G401.6 (cell line): ENCODE measurements around the gene AP2B1.
A peak's percentile ranks its signal among the peaks of the same experiment; 100 is the strongest.
"Not testable (repeated sequence)": the region's sequence is repeated elsewhere in the genome, so short reads cannot be mapped to it uniquely, and the experiment has no call there.

Experiments used
- FAIRE-seq: peaks from 2 replicates; lab custom pipeline; 2012; peaks lifted over from hg19 to GRCh38; lab: Jason Lieb, UNC

AP2B1 gene

DNA sequence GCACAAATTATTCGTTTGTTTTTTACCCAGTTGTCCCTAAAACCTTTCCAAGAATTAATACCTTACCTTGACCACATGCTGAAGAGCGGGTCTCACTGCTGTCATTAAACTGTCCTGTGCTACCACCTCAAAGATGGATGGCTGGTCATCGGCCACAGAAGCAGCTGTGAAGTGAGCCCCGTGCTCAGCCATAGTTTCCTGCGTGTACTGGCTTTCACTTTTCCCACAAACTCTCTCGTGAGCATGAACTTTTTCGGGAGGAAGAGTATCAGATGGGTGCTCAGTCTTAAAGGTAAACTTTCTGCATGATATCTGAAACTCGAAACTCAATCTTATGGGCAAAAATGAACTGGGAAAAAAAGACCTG, 9.3 kb upstream of the AP2B1 start:
- FAIRE-seq = no peak

DNA sequence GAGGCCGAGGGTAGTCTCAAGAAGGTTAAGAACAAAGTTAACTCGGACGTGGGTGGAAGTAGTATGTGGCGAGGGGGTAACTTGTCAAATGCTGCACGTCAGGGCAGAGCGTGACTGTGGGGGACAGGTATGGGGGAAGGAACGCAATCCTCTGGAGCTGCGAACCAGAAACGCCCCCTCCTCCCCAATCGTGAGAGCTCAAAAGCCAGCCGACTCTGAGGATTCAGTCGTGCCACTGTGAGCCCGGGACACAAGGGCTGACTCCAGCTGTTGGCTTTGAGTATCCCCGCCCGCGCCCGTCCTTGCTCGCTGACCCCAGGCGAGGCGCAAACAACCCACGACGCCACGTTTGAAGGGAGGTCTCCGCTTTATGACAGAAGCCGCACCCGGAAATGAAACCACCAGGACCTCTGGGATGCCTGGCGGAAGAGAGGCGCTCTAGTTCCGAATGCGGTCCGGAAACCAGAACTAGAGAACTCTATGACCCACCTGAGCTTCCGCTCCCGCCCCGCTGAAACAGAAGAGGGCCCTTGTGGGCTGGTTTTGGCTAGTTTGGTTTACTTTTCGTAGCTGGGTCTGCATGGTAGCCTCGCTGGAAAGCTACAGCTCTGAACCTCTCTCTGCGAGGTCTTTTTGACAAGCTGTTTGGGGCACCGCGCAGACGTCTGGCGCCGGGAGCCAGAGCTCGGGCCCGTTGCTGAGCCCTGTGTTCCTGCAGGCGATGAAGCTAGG, 8.8 kb upstream of the AP2B1 start, which contains the start of gene PEX12:
Gene PEX12 (minus strand): TSS at position 375 of the 732 bp plus-strand sequence. CDS start 550 bp downstream, outside the sequence.
- peak; percentile 97 for FAIRE-seq

DNA sequence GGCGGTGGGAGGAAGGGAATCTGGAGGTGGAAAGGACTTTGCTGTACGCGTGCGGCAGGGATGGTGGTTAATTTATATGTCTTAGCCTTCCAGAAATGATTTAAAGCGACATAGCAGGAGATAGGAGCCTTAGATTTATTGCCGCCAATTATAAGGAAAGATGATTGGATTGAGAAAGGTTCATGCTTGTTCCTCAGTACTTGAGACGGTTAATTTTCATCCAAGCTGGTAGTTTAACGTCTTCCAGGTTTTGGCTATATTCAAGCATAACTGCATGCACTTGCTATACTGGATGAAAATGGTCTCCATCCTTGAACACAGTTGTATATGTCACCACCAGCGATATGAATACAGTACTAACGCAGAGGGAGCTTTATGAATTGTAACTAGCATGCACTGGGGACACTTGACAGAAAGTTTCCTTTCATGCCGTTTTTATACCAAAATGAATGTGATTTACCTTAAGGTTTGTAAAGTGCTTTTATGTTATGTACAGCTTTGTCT, 8.1 kb upstream of the AP2B1 start:
- FAIRE-seq = no peak

DNA sequence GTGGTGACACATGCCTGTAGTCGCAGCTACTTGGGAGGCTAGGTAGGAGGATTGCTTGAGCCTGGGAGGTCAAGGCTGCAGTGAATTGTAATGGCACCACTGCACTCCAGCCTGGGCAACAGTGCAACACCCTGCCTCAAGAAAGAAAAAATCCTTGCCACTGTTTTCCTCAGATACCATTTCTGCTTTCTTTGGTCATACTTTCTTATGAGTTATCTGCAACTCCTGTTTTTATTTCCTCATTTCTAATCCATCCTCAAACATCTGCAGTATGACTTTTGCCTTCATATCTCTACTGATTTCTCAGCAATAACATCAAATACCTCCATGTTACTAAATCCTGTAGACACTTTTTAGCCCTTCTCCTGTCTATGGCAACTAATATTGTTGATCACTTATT, 3.1 kb upstream of the AP2B1 start:
- no peak for FAIRE-seq

DNA sequence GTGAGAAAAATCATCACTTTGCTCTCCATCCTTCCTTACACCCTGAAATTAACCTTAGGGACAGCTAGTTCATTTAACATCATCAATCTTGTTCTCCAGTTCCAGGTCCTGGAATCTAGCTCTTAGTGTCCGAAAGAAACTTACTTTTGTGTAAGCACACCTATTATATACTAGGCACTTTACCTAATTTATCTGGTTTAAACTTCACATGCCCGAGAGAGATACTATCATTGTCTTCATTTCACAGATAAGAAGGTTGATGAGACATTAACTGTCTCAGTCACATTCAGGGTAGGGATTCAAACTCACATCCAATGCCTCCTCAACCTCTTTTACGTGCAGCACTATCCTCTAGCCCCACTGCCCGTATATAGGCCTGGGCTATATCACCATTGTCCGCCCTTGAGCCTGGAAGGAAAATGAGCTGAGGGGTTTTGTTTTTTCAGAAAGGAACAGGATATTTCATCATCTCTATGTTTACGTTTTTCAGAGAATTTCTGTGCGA, 501 bp upstream of the AP2B1 start:
- no peak for FAIRE-seq

DNA sequence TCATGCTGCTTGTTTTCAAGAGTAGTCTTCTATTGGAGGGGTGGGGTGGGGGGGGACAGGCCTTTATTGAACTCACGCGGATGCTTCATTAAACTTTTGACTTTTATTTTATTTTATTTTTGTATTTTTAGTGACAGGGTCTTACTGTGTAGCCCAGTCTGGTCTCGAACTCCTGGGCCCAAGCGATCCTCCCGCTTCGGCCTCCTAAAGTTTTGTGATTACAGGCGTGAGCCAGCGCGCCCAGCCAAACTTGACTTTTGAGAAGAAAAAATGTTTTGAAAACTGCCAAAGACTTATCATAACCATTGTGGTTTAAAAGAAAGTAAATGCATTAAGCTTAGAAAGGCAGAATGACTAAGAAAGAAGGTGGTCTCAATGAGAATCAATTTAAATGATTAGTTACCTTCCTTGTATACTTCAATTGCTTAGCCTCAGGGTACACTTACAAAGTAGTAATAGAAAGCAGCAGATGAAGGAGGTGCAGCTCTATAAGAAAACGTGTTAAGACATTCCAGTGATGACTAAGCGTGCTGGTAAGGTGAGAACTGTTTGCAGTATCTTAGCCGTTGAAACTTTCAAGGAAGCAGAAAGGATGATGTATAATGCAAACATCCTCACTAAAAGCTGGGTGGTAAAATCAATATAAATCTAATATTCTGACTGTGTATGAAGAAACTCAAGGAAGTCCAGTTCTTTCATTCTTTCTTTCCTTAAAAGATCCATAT, 1.2 kb downstream of the AP2B1 start:
- peak; percentile 95 for FAIRE-seq

DNA sequence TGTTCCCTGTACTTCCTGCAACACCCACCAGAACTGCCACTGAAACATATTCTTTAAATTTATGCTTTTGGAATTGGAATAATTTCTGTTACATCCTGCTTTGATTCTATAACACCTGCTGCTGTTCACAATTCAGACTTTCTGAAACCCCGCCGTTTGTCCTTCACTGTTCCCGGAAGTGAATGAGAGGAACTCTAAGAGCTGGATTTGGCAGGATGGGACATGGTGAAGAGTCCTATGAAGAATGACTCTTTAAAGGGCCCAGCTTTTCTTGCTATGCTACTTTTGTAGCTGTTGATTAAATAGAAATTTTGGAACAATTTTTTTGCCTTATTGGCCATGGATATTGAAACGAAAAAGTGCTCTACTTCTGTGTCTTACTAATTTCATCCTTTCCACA, 8.9 kb downstream of the AP2B1 start:
- no peak for FAIRE-seq

DNA sequence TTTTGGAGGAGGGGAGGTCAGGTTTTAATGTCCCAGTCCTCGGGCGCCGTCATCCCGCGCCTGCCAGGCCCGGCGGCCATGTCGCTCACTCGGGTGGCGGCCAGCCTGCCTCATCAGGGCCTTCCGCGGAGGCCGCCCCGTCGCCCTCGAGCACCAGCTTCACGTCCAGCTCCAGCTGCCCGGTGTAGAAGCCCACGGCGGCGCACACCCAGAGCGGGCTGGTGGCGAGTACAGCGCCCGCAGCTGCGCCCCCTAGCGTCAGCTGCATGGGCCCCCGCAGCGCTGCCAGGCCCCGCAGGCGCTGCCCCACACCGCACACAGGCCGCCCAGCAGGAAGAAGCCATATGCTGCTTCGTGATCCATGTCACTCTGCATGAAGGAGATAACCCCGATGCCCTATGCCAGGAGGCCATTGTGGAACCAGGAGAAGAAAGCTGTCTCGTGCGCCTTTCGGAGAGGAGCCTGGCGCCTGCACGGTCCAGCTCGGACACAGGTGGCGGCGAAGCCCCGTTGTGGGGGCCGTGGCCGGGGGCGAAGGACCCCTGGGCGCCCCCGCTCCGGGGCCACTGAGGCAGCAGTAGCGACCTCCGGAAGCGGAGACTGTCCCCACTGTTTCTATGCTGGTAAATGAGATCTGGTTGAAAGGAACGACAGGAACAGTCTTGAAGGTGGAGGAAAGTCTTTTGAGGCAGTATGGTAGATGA, 9.6 kb downstream of the AP2B1 start:
- no peak for FAIRE-seq

DNA sequence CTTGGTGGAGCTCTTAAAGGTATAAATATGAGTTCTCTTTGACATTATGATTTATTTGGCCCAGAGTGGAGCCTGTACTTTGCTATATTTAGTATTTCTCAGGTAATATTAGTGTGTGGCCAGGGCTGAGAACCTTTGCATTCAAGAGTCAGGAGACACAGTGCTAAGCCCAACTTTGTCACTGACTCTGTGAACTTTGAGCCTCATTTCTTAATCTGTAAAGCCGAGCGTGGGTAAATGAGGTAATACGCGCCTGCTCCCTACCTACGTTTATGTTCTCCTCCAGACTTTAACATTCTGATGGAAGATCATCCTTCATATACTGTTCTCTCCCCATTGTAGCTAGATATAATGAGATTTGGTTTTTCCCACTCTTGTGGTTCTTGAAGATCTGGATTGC, 10.5 kb downstream of the AP2B1 start:
- no peak for FAIRE-seq

DNA sequence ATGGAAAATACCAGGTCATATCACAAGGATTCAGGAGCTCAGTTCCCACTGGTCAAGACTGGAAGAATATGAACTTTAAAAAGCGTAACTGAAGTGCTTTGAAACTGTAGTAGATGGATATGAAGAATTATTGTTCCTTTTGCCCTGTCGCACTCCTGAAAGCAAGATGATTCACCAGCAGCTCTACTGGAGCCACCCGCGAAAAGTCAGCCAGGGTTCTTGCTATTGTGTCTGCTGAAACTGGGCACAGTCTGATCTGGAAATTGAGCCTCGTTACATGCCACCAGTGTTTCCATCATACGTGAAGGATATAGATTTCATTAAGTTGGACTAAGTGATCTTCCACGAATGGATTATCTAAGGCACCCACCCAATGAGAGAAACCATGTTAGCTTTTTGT, 16.6 kb downstream of the AP2B1 start:
- no peak for FAIRE-seq

DNA sequence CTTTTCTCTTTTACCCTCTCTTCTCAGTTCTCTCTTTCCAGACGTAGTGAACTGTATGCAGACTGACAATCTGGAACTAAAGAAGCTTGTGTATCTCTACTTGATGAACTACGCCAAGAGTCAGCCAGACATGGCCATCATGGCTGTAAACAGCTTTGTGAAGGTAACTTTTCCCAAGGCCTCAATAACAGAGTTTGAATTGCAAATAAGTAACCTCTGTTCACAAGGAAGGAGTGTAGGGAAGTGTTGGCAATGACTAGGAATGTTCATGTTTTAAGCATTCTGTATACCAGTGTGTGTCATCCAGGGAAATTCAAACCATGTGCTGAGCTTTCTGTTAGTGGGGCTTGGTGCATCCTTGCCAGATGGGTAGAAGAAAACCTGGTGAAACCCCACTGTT, 18.6 kb downstream of the AP2B1 start:
- no peak for FAIRE-seq

DNA sequence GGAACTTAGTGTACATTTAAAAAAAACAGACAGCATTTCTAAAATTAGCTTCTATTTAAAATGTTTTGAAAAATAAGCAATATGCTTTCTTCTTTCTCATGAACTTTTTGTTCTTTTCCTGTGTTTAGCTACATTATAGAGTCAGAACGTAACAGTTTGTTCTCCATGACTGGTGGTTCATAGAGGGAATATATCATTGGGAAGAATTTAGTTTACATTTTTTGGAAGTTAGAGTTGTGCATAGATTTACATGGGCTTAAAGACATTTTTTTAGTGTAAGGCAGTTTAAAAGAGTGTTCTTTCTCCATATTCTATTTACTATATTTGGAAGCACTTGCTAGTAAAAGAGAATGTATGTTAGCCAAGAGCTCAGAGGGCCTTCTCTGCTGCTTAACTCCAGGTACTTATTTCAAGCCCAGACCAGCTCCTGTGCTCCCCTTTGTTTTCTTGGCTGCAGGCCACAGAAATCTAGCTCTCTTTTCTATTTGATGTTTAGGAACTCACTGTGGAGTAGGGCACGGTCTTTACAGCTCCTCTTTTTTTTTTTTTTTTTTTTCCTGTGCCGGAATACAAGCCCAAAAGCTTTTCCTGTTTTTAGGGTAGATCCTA, 20.2 kb downstream of the AP2B1 start:
- FAIRE-seq = no peak

DNA sequence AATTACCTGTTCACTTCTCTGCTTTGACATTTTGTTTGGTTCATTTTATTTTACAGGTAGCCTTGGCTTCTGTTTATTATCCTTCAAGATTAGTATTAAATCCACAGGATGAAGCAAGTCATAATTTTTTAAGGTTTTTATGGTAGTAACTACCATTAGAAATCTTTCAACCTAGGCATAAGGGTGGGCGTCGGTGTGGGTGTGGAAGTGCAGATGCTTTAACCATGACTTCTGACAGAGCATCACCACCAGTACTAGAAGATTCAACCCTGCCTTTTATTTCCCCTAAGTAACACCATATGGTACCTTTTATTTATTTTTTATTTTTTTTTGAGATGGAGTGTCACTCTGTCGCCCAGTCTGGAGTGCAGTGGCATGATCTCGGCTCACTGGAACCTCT, 22.7 kb downstream of the AP2B1 start:
- no peak for FAIRE-seq

DNA sequence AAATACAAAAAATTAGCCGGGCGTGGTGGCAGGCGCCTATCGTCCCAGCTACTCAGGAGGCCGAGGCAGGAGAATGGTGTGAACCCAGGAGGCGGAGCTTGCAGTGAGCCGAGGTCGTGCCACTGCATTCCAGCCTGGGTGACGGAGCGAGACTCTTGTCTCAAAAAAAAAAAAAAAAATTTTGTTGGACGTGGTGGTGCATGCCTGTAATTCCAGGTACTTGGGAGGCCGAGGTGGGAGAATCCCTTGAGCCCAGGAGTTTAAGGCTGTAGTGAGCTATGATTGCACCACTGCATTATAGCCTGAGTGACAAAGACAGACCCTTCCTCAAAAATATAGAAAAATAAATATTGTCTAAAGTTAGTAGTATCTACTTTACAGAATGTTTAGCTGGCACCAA, 23.6 kb downstream of the AP2B1 start:
- FAIRE-seq = not testable (repeated sequence)

DNA sequence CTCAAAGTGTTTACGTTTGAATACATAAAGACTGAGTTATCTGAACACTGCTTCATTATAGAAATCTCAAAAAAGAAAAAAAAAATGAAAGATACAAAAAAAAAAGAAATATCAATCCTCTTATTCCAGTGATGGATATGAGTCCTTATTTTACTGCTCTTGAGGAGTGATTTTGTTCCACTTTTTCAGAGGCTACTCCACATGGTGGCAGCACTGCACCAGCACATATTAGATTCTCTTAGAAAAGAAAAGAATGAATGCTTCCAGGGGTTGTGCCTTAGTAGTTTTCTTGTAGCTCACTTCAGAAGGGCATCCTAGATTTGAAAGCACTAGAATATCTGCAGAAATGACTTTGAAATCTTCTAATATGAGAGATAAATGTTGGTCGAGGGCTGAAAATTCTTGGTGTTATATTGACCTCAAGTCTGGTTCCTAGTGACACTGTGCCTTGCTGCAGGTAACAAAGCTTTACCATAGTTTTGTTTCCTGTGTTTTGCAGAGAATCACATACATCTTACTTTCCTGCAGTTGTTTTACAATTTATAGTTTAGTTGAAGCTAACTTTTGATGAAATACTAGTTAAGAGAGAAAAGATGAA, 25.9 kb downstream of the AP2B1 start:
- FAIRE-seq = peak; percentile 95

DNA sequence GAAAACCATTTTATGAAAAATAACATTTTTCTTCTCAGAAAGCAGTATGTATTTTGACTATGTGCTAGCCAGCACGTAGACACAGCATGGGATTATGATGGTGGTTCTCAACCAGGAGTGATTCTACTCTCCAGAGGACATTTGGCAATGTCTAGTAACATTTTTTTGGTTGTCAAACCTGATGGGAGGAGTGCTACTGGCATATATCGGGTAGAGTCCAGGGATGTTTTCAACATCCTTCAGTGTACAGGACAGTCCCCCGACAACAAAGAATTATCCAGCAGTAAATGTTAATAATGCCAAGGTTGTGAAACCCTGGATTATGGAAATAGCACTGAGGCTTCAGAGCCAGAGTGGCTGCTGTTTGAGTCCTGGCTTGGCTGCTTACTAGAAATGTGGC, 27.7 kb downstream of the AP2B1 start:
- FAIRE-seq = no peak

DNA sequence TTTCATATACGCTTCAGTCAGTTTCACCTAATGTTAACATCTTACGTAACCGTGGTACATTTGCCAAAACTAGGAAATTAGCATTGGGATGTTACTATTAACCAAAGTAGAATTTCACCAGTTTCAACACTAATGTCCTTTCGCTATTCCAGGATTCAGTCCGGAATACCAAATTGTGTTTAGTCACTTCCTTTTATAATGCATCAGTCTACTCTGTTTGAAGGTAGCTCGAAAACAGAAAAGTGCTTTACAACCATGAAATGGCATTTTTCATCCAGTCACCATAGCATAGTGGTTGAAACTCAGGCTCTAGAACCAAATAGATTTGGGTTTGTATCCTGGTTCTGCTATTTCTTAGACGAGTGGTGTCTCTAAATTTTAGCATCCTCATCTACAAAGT, 29.4 kb downstream of the AP2B1 start:
- no peak for FAIRE-seq

DNA sequence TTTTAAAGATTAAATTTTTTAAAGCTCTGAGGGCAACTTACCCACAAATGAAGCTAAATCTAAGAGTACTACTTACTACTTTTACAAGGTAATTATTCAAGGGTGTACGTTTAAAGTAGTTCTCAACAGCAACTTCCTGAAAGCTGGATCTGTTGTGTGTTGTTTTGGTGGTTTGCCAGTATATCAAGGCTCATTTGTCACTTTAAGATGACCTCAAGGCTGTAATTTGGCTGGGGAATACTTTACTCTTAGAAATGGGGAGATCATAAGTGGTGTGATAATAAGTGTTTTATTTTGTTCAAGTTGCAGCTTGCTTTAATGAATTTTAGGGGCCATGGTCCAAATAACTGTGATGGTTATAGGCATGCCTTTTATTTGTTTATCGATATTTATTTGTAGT, 30.4 kb downstream of the AP2B1 start:
- no peak for FAIRE-seq

DNA sequence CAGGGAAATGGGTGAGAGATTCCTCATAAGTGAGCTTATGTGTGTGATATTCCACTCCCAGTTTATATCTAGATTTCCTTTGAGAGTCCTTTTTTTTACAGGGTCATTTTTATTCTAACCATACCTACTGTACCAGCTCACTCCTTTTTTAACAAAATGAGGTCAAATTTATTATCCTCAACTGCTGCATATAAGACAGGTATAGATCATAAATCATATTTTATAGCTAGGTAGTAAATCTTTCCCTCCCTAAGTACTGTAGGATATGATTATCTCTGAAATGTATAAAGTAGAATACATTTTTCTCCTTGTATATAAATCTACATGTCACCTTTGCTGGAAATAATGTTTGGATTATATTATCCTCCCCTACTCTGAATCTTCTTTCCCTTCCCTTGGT, 31.5 kb downstream of the AP2B1 start:
- no peak for FAIRE-seq

DNA sequence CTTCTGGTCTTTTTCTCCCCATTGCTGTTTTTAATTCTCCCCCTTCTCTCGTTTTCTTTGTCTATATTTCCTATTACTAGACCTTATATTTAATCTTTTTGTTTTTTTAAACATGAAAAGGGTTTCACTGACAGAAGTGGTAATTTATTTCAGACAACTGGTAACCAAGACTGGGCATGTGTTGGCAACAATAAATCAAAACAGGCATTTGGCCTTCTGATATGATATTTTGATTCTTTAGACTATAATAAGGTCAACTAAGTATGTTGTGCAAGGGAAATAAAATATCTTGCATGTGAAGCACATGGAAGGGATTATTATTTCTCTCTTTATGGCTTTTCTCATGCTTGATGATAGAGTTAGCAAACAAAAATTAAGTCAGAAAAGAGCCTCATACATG, 34.6 kb downstream of the AP2B1 start:
- no peak for FAIRE-seq

DNA sequence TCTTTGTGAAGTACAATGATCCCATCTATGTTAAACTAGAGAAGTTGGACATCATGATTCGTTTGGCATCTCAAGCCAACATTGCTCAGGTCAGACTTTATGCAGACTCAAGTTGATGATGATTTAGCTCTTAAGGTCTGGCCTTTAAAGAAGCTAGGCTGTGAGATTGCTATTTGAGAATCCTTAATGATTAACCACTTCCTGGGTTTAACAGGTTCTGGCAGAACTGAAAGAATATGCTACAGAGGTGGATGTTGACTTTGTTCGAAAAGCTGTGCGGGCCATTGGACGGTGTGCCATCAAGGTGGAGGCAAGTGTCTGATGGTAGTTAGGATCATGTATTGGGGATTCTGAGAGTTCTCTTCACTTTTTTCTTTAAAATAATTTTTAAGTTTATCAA, 40.3 kb downstream of the AP2B1 start:
- no peak for FAIRE-seq

DNA sequence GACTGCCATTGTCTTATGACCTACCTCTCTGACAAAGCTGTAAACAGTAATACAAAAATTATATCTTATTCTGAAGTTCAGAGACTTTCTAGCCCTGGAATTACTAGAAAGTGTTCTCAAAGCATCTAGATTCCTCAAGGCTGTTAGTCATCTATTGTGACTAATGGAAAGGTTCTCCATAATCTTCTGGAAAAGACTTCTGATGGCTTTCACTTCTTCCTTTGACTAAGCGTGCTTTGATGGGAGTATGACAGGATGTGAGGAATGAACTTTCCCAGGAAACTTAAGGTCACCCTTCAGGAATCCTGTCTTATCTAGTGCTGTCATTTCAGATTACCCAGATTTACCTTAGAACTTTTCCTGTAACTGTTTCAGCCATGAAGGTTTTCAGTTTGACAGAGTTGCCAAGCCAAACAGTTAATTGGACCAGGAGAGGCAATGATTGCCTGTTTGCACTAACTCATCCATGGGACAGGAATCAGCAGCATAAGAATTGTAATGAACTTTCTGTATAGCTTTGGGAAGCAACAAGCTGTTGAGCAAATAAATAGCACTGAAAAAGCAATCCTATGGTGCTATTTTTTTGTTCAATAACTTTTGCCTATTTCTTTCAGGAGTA, 43.5 kb downstream of the AP2B1 start:
- no peak for FAIRE-seq
